Right atrium auricular region (tissue), 2 donors: ENCODE data around the gene LAMTOR4. TPM values are rescaled to one million over a fixed set of nuclear protein-coding genes. Genes with fewer than 3 reads are reported as not detected.

Source experiments
- DNase-seq: peaks from one replicate; pipeline ENCODE4 v3.0.0-alpha.2; 2019; ENCODE audit warnings: low spot score
- H3K27ac ChIP-seq, 2 donors: fragments of 200-600 bp; sonication (generic); 1 replicate in 1 of 2; 2 replicates in 1 of 2; pipeline ENCODE4 v1.5.1; 2016 to 2019
- H3K27me3 ChIP-seq, 2 donors: fragments of 200-600 bp; sonication (generic); one replicate each; pipeline versions ENCODE4 v1.5.1 to v1.6.0; 2017 to 2019
- H3K36me3 ChIP-seq: fragments of 200-600 bp; sonication (generic); one replicate; pipeline ENCODE4 v1.5.1; 2016
- H3K4me1 ChIP-seq, 2 donors: fragments of 200-600 bp; sonication (generic); one replicate each; pipeline versions ENCODE4 v1.5.1 to v1.6.0; 2017 to 2019
- H3K4me3 ChIP-seq, 2 donors: fragments of 200-600 bp; sonication (generic); 1 replicate in 1 of 2; 2 replicates in 1 of 2; pipeline ENCODE4 v1.5.1; 2017 to 2019; ENCODE audit warnings: mild to moderate bottlenecking in 1 of 2, moderate library complexity in 1 of 2
- H3K9me3 ChIP-seq, 2 donors: fragments of 200-600 bp; sonication (generic); one replicate each; pipeline ENCODE4 v1.5.1; 2019
- total RNA-seq, 2 donors: library from RNA; depleted of rRNA; stranded (reverse); fragments of >200 nt; gene quantifications; one replicate each; pipeline ENCODE4 v1.1.0, GENCODE V29; 2016
- TF ChIP-seq, protein P1 (sequence below), 2 donors: fragments of 200-600 bp; sonication (generic); IDR thresholded peaks; one replicate each; pipeline ENCODE4 v1.5.1; 2019; ENCODE audit warnings: antibody characterized with exemption in 2 of 2

The LAMTOR4 gene
- total RNA-seq, 2 donors from 2014 or later, result 153 to 168 TPM

DNA sequence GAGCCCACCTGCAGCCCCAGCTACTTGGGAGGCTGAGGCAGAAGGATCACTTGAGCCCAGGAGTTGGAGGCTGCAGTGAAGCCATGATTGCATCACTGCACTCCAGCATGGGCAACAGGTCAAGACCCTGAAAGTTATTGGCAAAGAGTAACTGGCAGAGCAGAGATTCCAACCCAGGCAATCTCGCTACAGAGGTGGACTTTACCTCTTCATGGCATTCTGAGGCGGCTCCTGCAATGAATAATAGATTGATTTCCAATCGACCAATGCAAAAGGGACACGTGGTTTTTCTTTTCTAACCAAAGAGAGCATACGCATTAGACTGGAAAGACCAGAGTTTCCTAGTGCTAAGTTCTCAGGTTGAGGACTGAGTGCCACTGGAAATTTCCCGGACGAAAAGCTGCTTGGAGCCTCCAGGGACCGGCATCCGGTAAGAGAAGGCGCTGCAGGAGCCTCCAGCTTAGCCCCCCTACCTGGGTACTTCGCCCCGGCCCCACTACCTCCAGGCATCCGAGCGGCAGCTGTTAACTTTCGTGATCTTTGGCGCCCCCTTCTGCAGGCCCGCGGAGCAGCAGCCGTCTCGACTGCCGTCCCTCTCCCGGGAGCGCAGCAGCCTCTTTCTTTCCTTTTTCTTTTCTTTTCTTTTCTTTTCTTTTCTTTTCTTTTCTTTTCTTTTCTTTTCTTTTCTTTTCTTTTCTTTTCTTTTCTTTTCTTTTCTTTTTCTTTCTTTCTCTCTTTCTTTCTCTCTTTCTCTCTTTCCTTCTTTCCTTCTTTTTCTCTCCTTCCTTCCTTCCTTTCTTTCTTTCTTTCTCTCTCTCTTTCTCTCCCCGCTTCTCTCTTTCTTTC is 17.9 kb upstream of the LAMTOR4 start:
- no peak overlapping the region for H3K4me3 ChIP-seq
- peak; percentile 70 for DNase-seq
- peaks cover 0 to 23% of the 10 kb centered on the region in 2 donors for H3K4me1 ChIP-seq
- no peaks in the 10 kb centered on the region for H3K36me3 ChIP-seq
- H3K27ac ChIP-seq, result no peak overlapping the region
- H3K27me3 ChIP-seq, result no peaks in the 10 kb centered on the region
- TF ChIP-seq, protein P1, sequence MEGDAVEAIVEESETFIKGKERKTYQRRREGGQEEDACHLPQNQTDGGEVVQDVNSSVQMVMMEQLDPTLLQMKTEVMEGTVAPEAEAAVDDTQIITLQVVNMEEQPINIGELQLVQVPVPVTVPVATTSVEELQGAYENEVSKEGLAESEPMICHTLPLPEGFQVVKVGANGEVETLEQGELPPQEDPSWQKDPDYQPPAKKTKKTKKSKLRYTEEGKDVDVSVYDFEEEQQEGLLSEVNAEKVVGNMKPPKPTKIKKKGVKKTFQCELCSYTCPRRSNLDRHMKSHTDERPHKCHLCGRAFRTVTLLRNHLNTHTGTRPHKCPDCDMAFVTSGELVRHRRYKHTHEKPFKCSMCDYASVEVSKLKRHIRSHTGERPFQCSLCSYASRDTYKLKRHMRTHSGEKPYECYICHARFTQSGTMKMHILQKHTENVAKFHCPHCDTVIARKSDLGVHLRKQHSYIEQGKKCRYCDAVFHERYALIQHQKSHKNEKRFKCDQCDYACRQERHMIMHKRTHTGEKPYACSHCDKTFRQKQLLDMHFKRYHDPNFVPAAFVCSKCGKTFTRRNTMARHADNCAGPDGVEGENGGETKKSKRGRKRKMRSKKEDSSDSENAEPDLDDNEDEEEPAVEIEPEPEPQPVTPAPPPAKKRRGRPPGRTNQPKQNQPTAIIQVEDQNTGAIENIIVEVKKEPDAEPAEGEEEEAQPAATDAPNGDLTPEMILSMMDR (IDR thresholded peaks at IDR 0.05), result peak; percentile 76 to 91
- no peaks in the 10 kb centered on the region for H3K9me3 ChIP-seq

DNA sequence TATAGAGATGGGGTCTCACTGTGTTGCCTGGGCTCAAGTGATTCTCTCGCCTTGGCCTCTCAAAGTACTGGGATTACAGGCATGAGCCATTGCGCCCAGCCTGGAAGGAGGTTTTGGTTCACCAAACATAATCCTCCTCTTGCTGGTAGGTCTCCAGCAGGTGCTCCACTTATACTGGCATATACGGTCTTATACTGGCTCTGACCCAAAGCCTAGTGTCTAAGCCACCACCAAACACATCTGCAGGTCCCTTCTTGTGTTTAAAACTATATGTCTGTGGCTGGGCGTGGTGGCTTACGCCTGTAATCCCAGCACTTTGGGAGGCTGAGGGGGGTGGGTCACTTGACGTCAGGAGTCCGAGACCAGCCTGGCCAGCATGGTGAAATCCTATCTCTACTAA is 16.6 kb upstream of the LAMTOR4 start:
- no peak overlapping the region for H3K27ac ChIP-seq
- H3K4me1 ChIP-seq, result peaks cover 0 to 16% of the 10 kb centered on the region in 2 donors
- H3K27me3 ChIP-seq, result no peaks in the 10 kb centered on the region
- DNase-seq, result no peak
- H3K9me3 ChIP-seq, result no peaks in the 10 kb centered on the region
- TF ChIP-seq, protein P1 (IDR thresholded peaks at IDR 0.05), result no peak
- no peak overlapping the region for H3K4me3 ChIP-seq
- no peaks in the 10 kb centered on the region for H3K36me3 ChIP-seq

DNA sequence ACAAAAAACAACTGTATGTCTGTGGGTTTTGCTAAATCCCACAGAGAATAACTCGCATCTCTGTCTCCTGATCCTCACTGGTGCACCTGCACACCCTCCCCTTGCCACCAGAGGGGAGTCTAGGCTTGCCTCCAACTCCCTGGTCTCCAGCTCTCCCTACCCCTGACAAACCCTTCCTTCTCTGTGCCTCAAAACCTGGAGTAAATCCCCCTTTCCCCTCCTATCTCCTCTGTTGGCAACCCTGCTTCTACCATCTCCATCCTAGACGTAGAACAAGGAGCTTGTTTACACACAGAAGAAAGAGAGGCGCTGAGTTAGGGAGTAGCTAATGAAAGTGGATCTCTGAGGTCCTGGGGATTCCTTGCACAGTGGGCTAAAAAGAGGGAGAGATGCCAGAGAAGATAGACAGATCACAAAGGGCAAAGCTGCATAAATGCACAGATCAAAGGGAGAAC is 16.0 kb upstream of the LAMTOR4 start:
- TF ChIP-seq, protein P1 (IDR thresholded peaks at IDR 0.05), result peak; percentile 42 to 82
- Histone ChIP-seq H3K27ac (no peak overlapping the region), H3K9me3 (no peaks in the 10 kb centered on the region), H3K4me1 (peaks cover 0 to 15% of the 10 kb centered on the region in 2 donors), H3K36me3 (no peaks in the 10 kb centered on the region), H3K27me3 (no peaks in the 10 kb centered on the region), H3K4me3 (no peak overlapping the region)
- no peak for DNase-seq

DNA sequence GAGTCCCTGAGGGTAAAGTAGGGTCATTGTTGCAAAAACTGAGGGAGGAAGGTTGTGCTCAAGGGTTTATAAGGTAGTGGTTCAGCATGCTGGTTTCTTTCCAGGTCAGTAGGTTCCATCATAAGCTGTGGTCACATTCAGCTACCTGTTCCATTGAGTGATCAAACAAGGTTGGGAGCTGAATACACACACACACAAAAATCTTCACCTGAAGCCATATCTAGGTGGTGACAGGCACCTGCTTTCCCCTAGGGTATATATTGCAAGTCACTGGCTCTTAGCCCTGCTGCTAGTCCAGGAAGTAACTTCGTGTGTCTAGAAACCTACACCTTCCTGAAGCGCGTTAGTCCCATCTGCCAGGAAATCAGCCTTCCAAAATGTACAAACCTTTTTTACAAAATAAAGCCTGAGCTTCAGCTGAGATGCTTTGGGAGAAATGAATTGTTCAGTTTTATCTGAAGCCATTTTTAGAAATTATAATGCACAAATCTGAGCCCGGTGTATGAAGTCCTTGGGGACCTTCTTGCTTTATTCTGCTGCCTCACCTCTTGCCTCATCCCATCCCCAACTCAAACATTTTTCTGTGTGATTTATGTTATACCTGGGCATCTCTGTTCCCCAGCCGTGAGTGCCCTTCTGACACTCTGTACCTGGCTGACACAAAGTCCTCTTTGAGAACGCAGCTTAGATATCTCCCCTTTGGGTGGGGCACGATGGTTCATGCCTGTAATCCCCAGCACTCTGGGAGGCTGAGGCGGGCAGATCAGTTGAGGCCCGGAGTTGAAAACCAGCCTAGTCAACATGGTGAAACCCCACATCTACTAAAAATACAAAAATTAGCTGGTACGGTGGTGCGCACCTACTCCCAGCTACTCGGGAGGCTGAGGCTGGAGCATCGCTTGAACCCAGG is 10.6 kb upstream of the LAMTOR4 start:
- Histone ChIP-seq H3K27ac (no peak overlapping the region), H3K4me1 (no peaks in the 10 kb centered on the region), H3K27me3 (no peaks in the 10 kb centered on the region), H3K9me3 (no peaks in the 10 kb centered on the region), H3K36me3 (no peaks in the 10 kb centered on the region), H3K4me3 (no peak overlapping the region)
- TF ChIP-seq, protein P1 (IDR thresholded peaks at IDR 0.05), result no peak
- no peak for DNase-seq

DNA sequence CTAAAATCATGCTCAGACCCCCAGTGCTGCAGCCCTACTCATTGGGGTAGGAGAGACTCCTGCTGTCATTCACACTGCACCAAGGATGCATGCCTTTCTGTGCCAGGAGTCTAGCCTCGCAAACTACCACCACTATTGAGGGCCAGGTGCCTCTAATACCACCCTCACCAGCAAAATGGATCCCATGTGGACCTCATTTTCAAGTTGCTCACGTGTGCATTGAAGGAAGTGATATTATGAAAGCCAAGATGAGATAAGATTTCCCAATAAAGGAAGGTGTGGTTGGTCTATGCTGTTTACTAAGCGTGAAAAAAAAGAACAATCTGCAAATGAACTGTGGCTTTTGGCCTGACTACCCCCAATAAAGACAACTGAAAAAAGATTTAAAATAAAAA is 7.2 kb upstream of the LAMTOR4 start:
- H3K4me1 ChIP-seq, result no peaks in the 10 kb centered on the region
- TF ChIP-seq, protein P1 (IDR thresholded peaks at IDR 0.05), result no peak

More for the DNA sequence above, 7.2 kb upstream of the LAMTOR4 start:
- Histone ChIP-seq H3K27ac (no peak overlapping the region), H3K36me3 (no peaks in the 10 kb centered on the region), H3K27me3 (no peaks in the 10 kb centered on the region), H3K9me3 (no peaks in the 10 kb centered on the region), H3K4me3 (no peak overlapping the region)
- DNase-seq, result no peak
